Measurements from ENCODE around the gene ETNK1. TPM values are rescaled to one million over a fixed set of nuclear protein-coding genes. Genes with fewer than 3 reads are reported as not detected.

Gene ETNK1
- total RNA-seq, 2 experiments from 2014 or later, result 23.7 to 88.1 TPM

DNA sequence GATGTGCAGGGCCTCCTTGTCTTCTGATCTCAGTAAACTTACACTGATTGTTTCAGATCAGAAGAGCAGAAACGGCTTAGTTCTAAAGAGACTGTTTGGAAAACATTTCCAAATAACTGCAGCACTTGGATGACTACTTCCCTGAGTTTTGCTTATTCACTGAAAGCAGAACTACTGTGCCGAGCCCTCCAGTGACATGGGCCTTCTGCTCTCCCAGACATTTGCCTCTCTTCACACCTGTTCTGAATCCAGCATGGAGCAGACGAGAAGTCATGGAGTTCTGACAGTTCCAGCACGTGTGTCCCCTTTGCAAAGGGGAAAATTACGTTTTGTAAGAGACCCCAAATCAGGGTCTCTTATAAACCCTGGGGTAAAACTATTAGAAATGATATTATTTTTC lies 31.4 kb downstream of the ETNK1 start:
- BruUV-seq (replicated peaks), result no TSS peak
- Histone ChIP-seq H3K36me3 (ENCODE audit: insufficient read depth, low read length) (peaks cover 13% of the 10 kb centered on the region), H4K20me1 (ENCODE audit: insufficient read depth, low read length) (no peaks in the 10 kb centered on the region; the same call in 1 of the 2 replicates), H3K9me2 (ENCODE audit: insufficient read depth, low read length) (no peaks in the 10 kb centered on the region), H3K4me3 (ENCODE audit: low read depth, low read length, poor library complexity, severe bottlenecking) (no peak overlapping the region), H3K4me2 (ENCODE audit: low read length) (no peak overlapping the region), H2AFZ (ENCODE audit: low read length) (no peak overlapping the region), H3K79me2 (ENCODE audit: insufficient read depth, low read depth, low read length) (peaks cover 11% of the 10 kb centered on the region; the same call in 1 of the 2 replicates), H3K9me3 (ENCODE audit: low read length) (no peaks in the 10 kb centered on the region), H3K27ac (ENCODE audit: low read depth, low read length, poor library complexity, severe bottlenecking) (no peak overlapping the region), H3K4me1 (ENCODE audit: insufficient read depth, low read length, poor library complexity, severe bottlenecking) (no peaks in the 10 kb centered on the region)
- ChIA-PET POLR2A (interaction anchor here (0.9 to 1.5 kb wide), 2 partner anchors 12 to 66 kb away, joined by 3 read pairs; no protein-coding TSS in a partner anchor), CTCF (ENCODE audit: unreplicated experiment) (no interaction called here)
- DNase-seq (ENCODE audit: low spot score), result no peak
- TF ChIP-seq CTCF (conservative IDR thresholded peaks at IDR 0.05; ENCODE audit: low read length), result no peak
- no peak for TF ChIP-seq EZH2phosphoT487 (IDR thresholded peaks at IDR 0.05; ENCODE audit: borderline replicate concordance, low read depth, low read length)
- intact Hi-C loops (cut with micrococcal nuclease; ENCODE audit: unreplicated experiment), result no loop called here

DNA sequence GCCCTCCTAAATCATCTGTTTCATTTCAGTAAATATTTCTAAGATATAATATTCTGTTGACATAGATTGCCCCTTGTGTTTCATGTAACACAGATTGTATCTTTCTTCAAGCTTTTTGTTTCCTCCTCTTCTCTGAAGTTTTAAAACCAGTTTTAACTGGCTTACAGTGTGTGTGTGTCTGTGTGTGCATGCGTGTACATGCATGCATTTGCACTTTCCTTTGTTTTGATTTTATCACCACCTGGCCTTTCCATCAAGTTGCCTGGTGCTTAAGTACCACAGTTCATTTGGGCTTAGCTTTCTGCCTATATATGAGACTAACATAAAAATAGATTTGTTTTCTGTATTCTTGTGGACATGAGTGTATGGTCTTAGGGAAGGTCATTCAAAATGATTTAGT lies 31.9 kb downstream of the ETNK1 start:
- CTCF ChIA-PET (ENCODE audit: unreplicated experiment), result no interaction called here
- BruUV-seq (replicated peaks), result no TSS peak
- Histone ChIP-seq H3K79me2 (ENCODE audit: insufficient read depth, low read depth, low read length) (peaks cover 11% of the 10 kb centered on the region; the same call in 1 of the 2 replicates), H2AFZ (ENCODE audit: low read length) (no peak overlapping the region), H4K20me1 (ENCODE audit: insufficient read depth, low read length) (no peaks in the 10 kb centered on the region; the same call in 1 of the 2 replicates), H3K27ac (ENCODE audit: low read depth, low read length, poor library complexity, severe bottlenecking) (no peak overlapping the region), H3K36me3 (ENCODE audit: insufficient read depth, low read length) (peaks cover 11% of the 10 kb centered on the region), H3K4me1 (ENCODE audit: insufficient read depth, low read length, poor library complexity, severe bottlenecking) (no peaks in the 10 kb centered on the region), H3K9me3 (ENCODE audit: low read length) (no peaks in the 10 kb centered on the region), H3K4me2 (ENCODE audit: low read length) (no peak overlapping the region), H3K4me3 (ENCODE audit: low read depth, low read length, poor library complexity, severe bottlenecking) (no peak overlapping the region), H3K9me2 (ENCODE audit: insufficient read depth, low read length) (no peaks in the 10 kb centered on the region)
- POLR2A ChIA-PET, result interaction anchor here (0.8 kb wide), 1 partner anchor 13 kb away, joined by 4 read pairs; no protein-coding TSS in a partner anchor
- TF ChIP-seq EZH2phosphoT487 (IDR thresholded peaks at IDR 0.05; ENCODE audit: borderline replicate concordance, low read depth, low read length) (no peak), CTCF (conservative IDR thresholded peaks at IDR 0.05; ENCODE audit: low read length) (no peak)
- no peak for DNase-seq (ENCODE audit: low spot score)
- intact Hi-C loops (cut with micrococcal nuclease; ENCODE audit: unreplicated experiment), result no loop called here

- TF ChIP-seq CTCF (conservative IDR thresholded peaks at IDR 0.05; ENCODE audit: low read length) (no peak), EZH2phosphoT487 (IDR thresholded peaks at IDR 0.05; ENCODE audit: borderline replicate concordance, low read depth, low read length) (no peak)
- H3K4me1 ChIP-seq (ENCODE audit: insufficient read depth, low read length, poor library complexity, severe bottlenecking), result no peaks in the 10 kb centered on the region
- intact Hi-C loops (cut with micrococcal nuclease; ENCODE audit: unreplicated experiment), result no loop called here
- H3K27ac ChIP-seq (ENCODE audit: low read depth, low read length, poor library complexity, severe bottlenecking), result no peak overlapping the region
- no peaks in the 10 kb centered on the region for H3K9me3 ChIP-seq (ENCODE audit: low read length)
- H2AFZ ChIP-seq (ENCODE audit: low read length), result no peak overlapping the region
- CTCF ChIA-PET (ENCODE audit: unreplicated experiment), result no interaction called here
- H3K79me2 ChIP-seq (ENCODE audit: insufficient read depth, low read depth, low read length), result peaks cover 11% of the 10 kb centered on the region; the same call in 1 of the 2 replicates
- peaks cover 9% of the 10 kb centered on the region for H3K36me3 ChIP-seq (ENCODE audit: insufficient read depth, low read length)
- no peak overlapping the region for H3K4me3 ChIP-seq (ENCODE audit: low read depth, low read length, poor library complexity, severe bottlenecking)
- H3K9me2 ChIP-seq (ENCODE audit: insufficient read depth, low read length), result no peaks in the 10 kb centered on the region
- no peak overlapping the region for H3K4me2 ChIP-seq (ENCODE audit: low read length)
- no peak for DNase-seq (ENCODE audit: low spot score)
- POLR2A ChIA-PET, result interaction anchor here (0.8 kb wide), 1 partner anchor 14 kb away, joined by 4 read pairs; no protein-coding TSS in a partner anchor
- no TSS peak for BruUV-seq (replicated peaks)
- H4K20me1 ChIP-seq (ENCODE audit: insufficient read depth, low read length), result no peaks in the 10 kb centered on the region; the same call in 1 of the 2 replicates
Observed at GRCh38 chr12:22657538-22657937, 32.6 kb downstream of the ETNK1 start.

All from OCI-LY7 (cell line).